OCI-LY7 (cell line): ENCODE data around the gene FRMPD4.

Experiments used
- CTCF ChIP-seq: fragments of 200-600 bp; sonication (generic); conservative IDR thresholded peaks from 2 replicates; pipeline ENCODE4 v1.5.1; 2014; ENCODE audit warnings: mild to moderate bottlenecking, antibody characterized with exemption, low read length, moderate library complexity, mixed read lengths
- EZH2phosphoT487 ChIP-seq: fragments of 200-600 bp; sonication (generic); IDR thresholded peaks from 2 replicates; pipeline ENCODE4 v1.6.1; 2018; ENCODE audit warnings: low read depth, borderline replicate concordance, mild to moderate bottlenecking, mixed run types, antibody characterized with exemption, low read length, moderate library complexity, mixed read lengths

GRCh38 chrX:12142661-12143060, 4.4 kb downstream of the FRMPD4 start:
- no peak for TF ChIP-seq CTCF
- TF ChIP-seq EZH2phosphoT487 = no peak
